PFSK-1 (cell line): ENCODE data around the gene NDUFC2.

Source experiments
- FOXP2 ChIP-seq: optimal IDR thresholded peaks from 2 replicates; pipeline ENCODE3; 2011; ENCODE audit warnings: borderline replicate concordance, control low read depth, inconsistent platforms; ENCODE audit not compliant: insufficient read depth; ENCODE audit errors: extremely low read length, extremely low read depth
- POLR2AphosphoS5 ChIP-seq: IDR thresholded peaks from 2 replicates; pipeline ENCODE4 v1.6.1; 2012; ENCODE audit warnings: low read depth, mild to moderate bottlenecking, control low read depth, low read length, moderate library complexity
- SIN3A ChIP-seq: IDR thresholded peaks from 2 replicates; pipeline ENCODE4 v1.6.1; 2012; ENCODE audit warnings: mild to moderate bottlenecking, low read length, moderate library complexity, borderline replicate concordance; ENCODE audit not compliant: insufficient read depth
- TAF1 ChIP-seq: IDR thresholded peaks from 2 replicates; pipeline ENCODE4 v1.6.1; 2012; ENCODE audit warnings: low read length, control low read depth, borderline replicate concordance; ENCODE audit not compliant: insufficient read depth
- TF ChIP-seq, protein P1 (sequence below), 2 experiments: IDR thresholded peaks; 2 replicates each; pipeline versions ENCODE4 v1.6.1 to v1.8.0; 2011 to 2012; ENCODE audit warnings: low read depth in 2 of 2, low read length in 2 of 2, control low read depth in 1 of 2, inconsistent platforms in 1 of 2, mild to moderate bottlenecking in 1 of 2, moderate library complexity in 1 of 2; ENCODE audit not compliant: insufficient read depth in 1 of 2

The NDUFC2 gene

GRCh38 chr11:78110830-78111229, 31.2 kb upstream of the NDUFC2 start:
- TF ChIP-seq TAF1 (no peak), SIN3A (no peak), FOXP2 (no peak), POLR2AphosphoS5 (no peak)
- TF ChIP-seq, protein P1, sequence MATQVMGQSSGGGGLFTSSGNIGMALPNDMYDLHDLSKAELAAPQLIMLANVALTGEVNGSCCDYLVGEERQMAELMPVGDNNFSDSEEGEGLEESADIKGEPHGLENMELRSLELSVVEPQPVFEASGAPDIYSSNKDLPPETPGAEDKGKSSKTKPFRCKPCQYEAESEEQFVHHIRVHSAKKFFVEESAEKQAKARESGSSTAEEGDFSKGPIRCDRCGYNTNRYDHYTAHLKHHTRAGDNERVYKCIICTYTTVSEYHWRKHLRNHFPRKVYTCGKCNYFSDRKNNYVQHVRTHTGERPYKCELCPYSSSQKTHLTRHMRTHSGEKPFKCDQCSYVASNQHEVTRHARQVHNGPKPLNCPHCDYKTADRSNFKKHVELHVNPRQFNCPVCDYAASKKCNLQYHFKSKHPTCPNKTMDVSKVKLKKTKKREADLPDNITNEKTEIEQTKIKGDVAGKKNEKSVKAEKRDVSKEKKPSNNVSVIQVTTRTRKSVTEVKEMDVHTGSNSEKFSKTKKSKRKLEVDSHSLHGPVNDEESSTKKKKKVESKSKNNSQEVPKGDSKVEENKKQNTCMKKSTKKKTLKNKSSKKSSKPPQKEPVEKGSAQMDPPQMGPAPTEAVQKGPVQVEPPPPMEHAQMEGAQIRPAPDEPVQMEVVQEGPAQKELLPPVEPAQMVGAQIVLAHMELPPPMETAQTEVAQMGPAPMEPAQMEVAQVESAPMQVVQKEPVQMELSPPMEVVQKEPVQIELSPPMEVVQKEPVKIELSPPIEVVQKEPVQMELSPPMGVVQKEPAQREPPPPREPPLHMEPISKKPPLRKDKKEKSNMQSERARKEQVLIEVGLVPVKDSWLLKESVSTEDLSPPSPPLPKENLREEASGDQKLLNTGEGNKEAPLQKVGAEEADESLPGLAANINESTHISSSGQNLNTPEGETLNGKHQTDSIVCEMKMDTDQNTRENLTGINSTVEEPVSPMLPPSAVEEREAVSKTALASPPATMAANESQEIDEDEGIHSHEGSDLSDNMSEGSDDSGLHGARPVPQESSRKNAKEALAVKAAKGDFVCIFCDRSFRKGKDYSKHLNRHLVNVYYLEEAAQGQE (IDR thresholded peaks at IDR 0.05; ENCODE audit: insufficient read depth in 1 of 2, low read depth in 2 of 2, low read length in 2 of 2): no peak

GRCh38 chr11:78110351-78110750, 30.7 kb upstream of the NDUFC2 start:
- TF ChIP-seq TAF1: no peak
- no peak for TF ChIP-seq SIN3A
- TF ChIP-seq, protein P1 (IDR thresholded peaks at IDR 0.05; ENCODE audit: insufficient read depth in 1 of 2, low read depth in 2 of 2, low read length in 2 of 2): no peak
- no peak for TF ChIP-seq FOXP2
- TF ChIP-seq POLR2AphosphoS5: no peak

DNA sequence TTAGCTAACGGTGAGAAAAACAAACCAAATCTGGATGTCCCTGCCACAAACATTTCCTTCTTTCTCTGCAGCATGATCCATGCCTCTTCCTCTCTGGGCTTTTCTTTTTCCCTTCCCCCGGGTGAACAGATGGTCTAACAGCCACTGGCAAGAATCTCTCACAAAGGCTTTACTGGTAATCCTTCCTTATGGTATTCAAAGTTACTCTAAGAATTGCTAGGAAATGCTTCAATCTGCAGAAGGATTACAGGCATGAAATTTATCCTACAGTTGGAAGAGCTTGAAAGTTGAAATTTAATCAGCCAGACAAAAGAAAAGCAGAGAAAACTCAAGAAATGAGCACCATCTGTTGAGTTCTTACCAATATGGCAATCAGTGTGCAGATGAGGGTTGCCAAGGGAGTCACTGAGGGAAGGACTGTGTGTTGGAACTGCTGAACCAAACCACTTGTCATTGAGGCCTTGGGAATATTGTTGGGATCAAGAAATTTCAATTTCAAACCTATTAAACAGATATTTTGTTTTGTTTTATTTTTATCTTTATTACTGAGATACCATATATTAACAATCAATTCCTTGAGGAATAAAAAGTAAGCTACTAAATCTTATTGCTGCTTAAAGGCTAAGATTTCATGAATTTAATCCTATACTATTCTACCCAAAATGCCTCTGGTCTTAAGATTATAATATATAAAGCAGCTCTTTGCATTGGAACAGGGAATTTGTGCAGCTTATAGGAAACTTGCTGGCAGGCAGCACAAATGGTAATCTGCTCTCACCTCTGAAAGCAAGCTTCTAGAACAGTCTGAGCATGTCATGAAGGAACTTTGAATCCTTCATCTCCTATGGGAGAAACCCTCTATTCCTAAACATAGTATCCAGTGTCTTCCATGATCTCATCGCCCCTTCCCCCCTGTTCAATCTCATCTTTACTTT, 29.7 kb upstream of the NDUFC2 start:
- TF ChIP-seq, protein P1 (IDR thresholded peaks at IDR 0.05; ENCODE audit: insufficient read depth in 1 of 2, low read depth in 2 of 2, low read length in 2 of 2): no peak
- TF ChIP-seq POLR2AphosphoS5 (no peak), SIN3A (no peak), FOXP2 (no peak), TAF1 (no peak)

GRCh38 chr11:78100676-78101472, 21.2 kb upstream of the NDUFC2 start:
- no peak for TF ChIP-seq SIN3A
- TF ChIP-seq FOXP2: no peak
- TF ChIP-seq, protein P1 (IDR thresholded peaks at IDR 0.05; ENCODE audit: insufficient read depth in 1 of 2, low read depth in 2 of 2, low read length in 2 of 2): no peak
- TF ChIP-seq TAF1: no peak
- TF ChIP-seq POLR2AphosphoS5: no peak
